ENCODE data around the gene DLX1.

DNA sequence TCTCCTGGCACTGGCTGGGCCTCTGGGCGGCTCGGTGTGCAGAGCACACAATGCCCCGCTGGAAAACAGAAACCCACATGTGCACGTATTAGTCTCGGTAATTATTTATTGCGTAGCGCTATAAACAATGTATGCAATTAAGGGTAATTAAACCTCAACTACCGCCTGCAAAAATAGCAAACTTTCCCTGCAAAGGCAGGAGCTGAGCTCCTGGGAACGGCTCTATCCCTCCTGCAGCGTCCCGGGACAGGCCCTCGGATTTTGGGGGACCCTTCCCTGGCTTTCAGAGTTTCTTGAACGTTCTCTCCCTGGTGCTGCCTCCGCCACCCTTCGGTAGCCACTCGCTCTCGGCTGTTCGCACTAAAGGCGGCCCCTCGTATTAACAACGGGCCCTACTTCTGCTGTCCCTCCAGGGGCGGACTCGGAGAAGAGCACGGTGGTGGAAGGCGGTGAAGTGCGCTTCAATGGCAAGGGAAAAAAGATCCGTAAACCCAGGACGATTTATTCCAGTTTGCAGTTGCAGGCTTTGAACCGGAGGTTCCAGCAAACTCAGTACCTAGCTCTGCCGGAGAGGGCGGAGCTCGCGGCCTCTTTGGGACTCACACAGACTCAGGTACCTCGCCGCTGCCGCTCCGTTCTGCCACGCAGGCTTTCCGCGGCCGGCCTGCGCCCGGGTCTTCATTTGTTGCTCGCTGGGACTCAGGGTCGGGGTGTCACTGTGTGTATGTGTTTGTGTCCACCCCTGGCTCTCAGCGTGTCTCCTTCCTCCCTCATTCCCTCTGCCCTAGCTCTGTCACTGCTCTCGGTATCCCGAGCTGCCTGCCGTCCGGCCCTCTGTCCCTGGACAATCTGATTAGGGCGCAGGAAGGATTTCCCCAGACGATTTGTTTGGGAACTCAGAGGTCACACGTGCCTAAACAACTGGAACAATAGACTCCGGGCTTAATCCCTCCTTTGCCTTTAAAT, 1.2 kb downstream of the DLX1 start:
- TF ChIP-seq, protein P1, sequence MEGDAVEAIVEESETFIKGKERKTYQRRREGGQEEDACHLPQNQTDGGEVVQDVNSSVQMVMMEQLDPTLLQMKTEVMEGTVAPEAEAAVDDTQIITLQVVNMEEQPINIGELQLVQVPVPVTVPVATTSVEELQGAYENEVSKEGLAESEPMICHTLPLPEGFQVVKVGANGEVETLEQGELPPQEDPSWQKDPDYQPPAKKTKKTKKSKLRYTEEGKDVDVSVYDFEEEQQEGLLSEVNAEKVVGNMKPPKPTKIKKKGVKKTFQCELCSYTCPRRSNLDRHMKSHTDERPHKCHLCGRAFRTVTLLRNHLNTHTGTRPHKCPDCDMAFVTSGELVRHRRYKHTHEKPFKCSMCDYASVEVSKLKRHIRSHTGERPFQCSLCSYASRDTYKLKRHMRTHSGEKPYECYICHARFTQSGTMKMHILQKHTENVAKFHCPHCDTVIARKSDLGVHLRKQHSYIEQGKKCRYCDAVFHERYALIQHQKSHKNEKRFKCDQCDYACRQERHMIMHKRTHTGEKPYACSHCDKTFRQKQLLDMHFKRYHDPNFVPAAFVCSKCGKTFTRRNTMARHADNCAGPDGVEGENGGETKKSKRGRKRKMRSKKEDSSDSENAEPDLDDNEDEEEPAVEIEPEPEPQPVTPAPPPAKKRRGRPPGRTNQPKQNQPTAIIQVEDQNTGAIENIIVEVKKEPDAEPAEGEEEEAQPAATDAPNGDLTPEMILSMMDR (IDR thresholded peaks at IDR 0.05) = no peak
- TF ChIP-seq POLR2A (IDR thresholded peaks at IDR 0.05) = no peak

Data from uterus (tissue), 2 donors.